HCT116 (cell line): ENCODE data around the gene CSNK1D. TPM values are rescaled to one million over a fixed set of nuclear protein-coding genes. Genes with fewer than 3 reads are reported as not detected.

ENCODE experiments used
- ATAC-seq: fragments of 200-7000 bp; cut with Tn5 transposase; 2 replicates; pipeline ENCODE4 v1.9.1; 2020; ENCODE audit warnings: mild to moderate bottlenecking, moderate library complexity
- BruUV-seq: library from RNA; stranded (reverse); fragments of 400-500 nt; replicated peaks from 2 replicates; lab custom pipeline; 2021; lab: Mats Ljungman, UMichigan
- CTCF ChIA-PET: fragments of 300-600 bp; sonication (Branson Sonifier 250); formaldehyde crosslinking; loops from one replicate; lab custom pipeline; 2021; ENCODE audit warnings: antibody characterized with exemption; lab: Charles Lee
- POLR2A ChIA-PET: fragments of 300-600, 350-600 bp; sonication (Branson Sonifier 250); formaldehyde crosslinking; loops from one replicate; lab custom pipeline; 2021; ENCODE audit warnings: antibody characterized with exemption; lab: Charles Lee
- RAD21 ChIA-PET, 2 experiments: fragments of 300-600 bp; sonication (Branson Sonifier 250); formaldehyde crosslinking; loops; one replicate each; lab custom pipeline; 2023; ENCODE audit warnings: low total read pairs in 2 of 2; ENCODE audit not compliant: uncharacterized antibody in 2 of 2, unreplicated experiment in 2 of 2, low non-redundant PET in 1 of 2; lab: Charles Lee
- DNase-seq: peaks from one replicate; pipeline ENCODE4 v3.0.0-alpha.2; 2010; ENCODE audit warnings: low read depth, low spot score
- H2AFZ ChIP-seq: fragments of 200-600 bp; shearing (Covaris generic), sonication (generic); 2 replicates; pipeline ENCODE4 v1.6.1; 2017; ENCODE audit warnings: low read depth, mixed run types, mixed read lengths, antibody characterized with exemption, low read length; ENCODE audit not compliant: poor library complexity, severe bottlenecking
- H3K27ac ChIP-seq: 2 replicates; pipeline ENCODE4 v1.5.1; 2012; ENCODE audit warnings: low read depth, low read length
- H3K27me3 ChIP-seq: fragments of 200-600 bp; sonication (generic); 2 replicates; pipeline ENCODE4 v1.6.1; 2016; ENCODE audit warnings: mixed run types, low read length, mixed read lengths; ENCODE audit not compliant: insufficient read depth
- H3K36me3 ChIP-seq, 2 experiments: fragments of 200-500 bp in 1 of 2; fragments of 200-600 bp in 1 of 2; sonication (Bioruptor generic) in 1 of 2; sonication (generic) in 1 of 2; 2 replicates each; pipeline versions ENCODE4 v1.5.1 to v1.6.1; 2014 to 2016; ENCODE audit warnings: low read length in 2 of 2, inconsistent platforms in 1 of 2, mixed read lengths in 1 of 2, mixed run types in 1 of 2; ENCODE audit not compliant: insufficient read depth in 2 of 2, control insufficient read depth in 1 of 2
- H3K4me1 ChIP-seq, 2 experiments: fragments of 200-600 bp in 1 of 2; sonication (generic) in 1 of 2; 2 replicates each; pipeline versions ENCODE4 v1.5.1 to v1.6.1; 2012 to 2017; ENCODE audit warnings: low read length in 2 of 2, inconsistent platforms in 1 of 2, mild to moderate bottlenecking in 1 of 2, mixed read lengths in 1 of 2, mixed run types in 1 of 2, moderate library complexity in 1 of 2; ENCODE audit not compliant: insufficient read depth in 2 of 2, control insufficient read depth in 1 of 2
- H3K4me2 ChIP-seq: fragments of 200-600 bp; sonication (generic); 2 replicates; pipeline ENCODE4 v1.6.1; 2017; ENCODE audit warnings: mixed run types, low read length, mixed read lengths
- H3K4me3 ChIP-seq, 2 experiments: fragments of 200-600 bp in 1 of 2; sonication (generic) in 1 of 2; replicated peaks in 1 of 2; 2 replicates each; pipeline ENCODE4 v1.5.1; 2011 to 2016; ENCODE audit warnings: low read length in 2 of 2, control low read depth in 1 of 2, low read depth in 1 of 2, mild to moderate bottlenecking in 1 of 2, mixed read lengths in 1 of 2, mixed run types in 1 of 2
- H3K79me2 ChIP-seq: fragments of 200-600 bp; sonication (generic); 2 replicates; pipeline ENCODE4 v1.6.1; 2017; ENCODE audit warnings: mild to moderate bottlenecking, mixed run types, low read length, moderate library complexity, mixed read lengths; ENCODE audit not compliant: insufficient read depth
- H3K9ac ChIP-seq: fragments of 200-600 bp; sonication (generic); 2 replicates; pipeline ENCODE4 v1.6.1; 2016; ENCODE audit warnings: low read length, mixed read lengths
- H3K9me2 ChIP-seq: fragments of 200-600 bp; sonication (generic), shearing (Covaris generic); 2 replicates; pipeline ENCODE4 v1.6.1; 2017; ENCODE audit warnings: mixed run types, mild to moderate bottlenecking, moderate library complexity; ENCODE audit not compliant: insufficient read depth
- H3K9me3 ChIP-seq, 2 experiments: fragments of 200-500 bp in 1 of 2; fragments of 200-600 bp in 1 of 2; sonication (Bioruptor generic) in 1 of 2; sonication (generic) in 1 of 2; 2 replicates each; pipeline ENCODE4 v1.6.1; 2014 to 2017; ENCODE audit warnings: low read length in 2 of 2, mixed read lengths in 2 of 2, inconsistent platforms in 1 of 2, low read depth in 1 of 2, mild to moderate bottlenecking in 1 of 2, mixed run types in 1 of 2, moderate library complexity in 1 of 2; ENCODE audit not compliant: control insufficient read depth in 1 of 2, insufficient read depth in 1 of 2
- H4K20me1 ChIP-seq: fragments of 200-600 bp; sonication (generic), shearing (Covaris generic); 2 replicates; pipeline ENCODE4 v1.6.1; 2017; ENCODE audit warnings: mixed run types, mild to moderate bottlenecking, moderate library complexity; ENCODE audit not compliant: insufficient read depth
- CBX3 ChIP-seq: IDR thresholded peaks from 2 replicates; pipeline ENCODE4 v1.6.1; 2012; ENCODE audit warnings: low read depth
- CEBPB ChIP-seq: IDR thresholded peaks from 2 replicates; pipeline ENCODE4 v1.6.1; 2012; ENCODE audit warnings: low read depth
- CTCF ChIP-seq, 3 experiments: fragments of 200-600 bp in 1 of 3; sonication (generic) in 1 of 3; IDR thresholded peaks in 2 of 3; conservative IDR thresholded peaks in 1 of 3; 2 replicates each; pipeline ENCODE4 v1.5.1; 2012 to 2017; ENCODE audit warnings: low read depth in 2 of 3, low read length in 2 of 3, antibody characterized with exemption in 1 of 3, borderline replicate concordance in 1 of 3, control low read depth in 1 of 3, mild to moderate bottlenecking in 1 of 3, mixed read lengths in 1 of 3, mixed run types in 1 of 3, moderate library complexity in 1 of 3; ENCODE audit not compliant: insufficient read depth in 1 of 3
- ELF1 ChIP-seq: IDR thresholded peaks from 2 replicates; pipeline ENCODE4 v1.6.1; 2012; ENCODE audit warnings: low read depth, borderline replicate concordance
- EZH2 ChIP-seq: fragments of 200-600 bp; sonication (generic); IDR thresholded peaks from 2 replicates; pipeline ENCODE4 v1.6.1; 2017; ENCODE audit warnings: antibody characterized with exemption, mixed run types
- EZH2phosphoT487 ChIP-seq: fragments of 200-600 bp; IDR thresholded peaks from 2 replicates; pipeline ENCODE4 v1.6.1; 2018; ENCODE audit warnings: antibody characterized with exemption, borderline replicate concordance
- FOSL1 ChIP-seq: IDR thresholded peaks from 2 replicates; pipeline ENCODE4 v1.6.1; 2012; ENCODE audit warnings: low read depth
- JUND ChIP-seq: IDR thresholded peaks from 2 replicates; pipeline ENCODE4 v1.6.1; 2012
- POLR2A ChIP-seq: IDR thresholded peaks from 2 replicates; pipeline ENCODE4 v1.7.0; 2011; ENCODE audit warnings: borderline replicate concordance; ENCODE audit not compliant: insufficient read depth, insufficient read length; ENCODE audit errors: extremely low read depth
- POLR2AphosphoS5 ChIP-seq: IDR thresholded peaks from 2 replicates; pipeline ENCODE4 v1.6.1; 2011; ENCODE audit warnings: mild to moderate bottlenecking, low read depth, low read length, moderate library complexity
- RAD21 ChIP-seq: IDR thresholded peaks from 2 replicates; pipeline ENCODE4 v1.6.1; 2012; ENCODE audit warnings: low read depth, mild to moderate bottlenecking
- REST ChIP-seq: IDR thresholded peaks from 2 replicates; pipeline ENCODE4 v1.6.1; 2012; ENCODE audit warnings: low read depth
- SP1 ChIP-seq: IDR thresholded peaks from 2 replicates; pipeline ENCODE4 v1.6.1; 2012; ENCODE audit warnings: low read depth
- SRF ChIP-seq: IDR thresholded peaks from 2 replicates; pipeline ENCODE4 v1.6.1; 2012; ENCODE audit warnings: low read depth
- TCF7L2 ChIP-seq: IDR thresholded peaks from 2 replicates; pipeline ENCODE4 v1.7.0; 2011; ENCODE audit warnings: borderline replicate concordance, inconsistent platforms; ENCODE audit not compliant: insufficient read depth, insufficient read length; ENCODE audit errors: extremely low read depth
- ZBTB33 ChIP-seq: IDR thresholded peaks from 2 replicates; pipeline ENCODE4 v1.6.1; 2011; ENCODE audit warnings: mild to moderate bottlenecking, low read length, moderate library complexity; ENCODE audit not compliant: insufficient replicate concordance; ENCODE audit errors: extremely low read depth
- ZFX ChIP-seq: fragments of 450-650 bp; IDR thresholded peaks from 2 replicates; pipeline ENCODE4 v1.6.1; 2017
- ZNF274 ChIP-seq: fragments of 200-500 bp; sonication (Bioruptor generic); IDR thresholded peaks from 2 replicates; pipeline ENCODE4 v1.6.1; 2014; ENCODE audit warnings: mild to moderate bottlenecking, low read depth, low read length, inconsistent platforms
- intact Hi-C: fragments of 100-400 bp; cut with micrococcal nuclease; formaldehyde crosslinking; loops from 2 replicates; pipeline ENCODE4 v1.10.0; 2022
- total RNA-seq: library from RNA; stranded (reverse); gene quantifications from one replicate; pipeline ENCODE4 v1.2.1, GENCODE V29; 2021; ENCODE audit not compliant: unreplicated experiment
- TF ChIP-seq, protein P1 (sequence below): IDR thresholded peaks from 2 replicates; pipeline ENCODE4 v1.6.1; 2012

Gene CSNK1D
- total RNA-seq, 1 experiment from 2014 or later: 176 TPM

DNA sequence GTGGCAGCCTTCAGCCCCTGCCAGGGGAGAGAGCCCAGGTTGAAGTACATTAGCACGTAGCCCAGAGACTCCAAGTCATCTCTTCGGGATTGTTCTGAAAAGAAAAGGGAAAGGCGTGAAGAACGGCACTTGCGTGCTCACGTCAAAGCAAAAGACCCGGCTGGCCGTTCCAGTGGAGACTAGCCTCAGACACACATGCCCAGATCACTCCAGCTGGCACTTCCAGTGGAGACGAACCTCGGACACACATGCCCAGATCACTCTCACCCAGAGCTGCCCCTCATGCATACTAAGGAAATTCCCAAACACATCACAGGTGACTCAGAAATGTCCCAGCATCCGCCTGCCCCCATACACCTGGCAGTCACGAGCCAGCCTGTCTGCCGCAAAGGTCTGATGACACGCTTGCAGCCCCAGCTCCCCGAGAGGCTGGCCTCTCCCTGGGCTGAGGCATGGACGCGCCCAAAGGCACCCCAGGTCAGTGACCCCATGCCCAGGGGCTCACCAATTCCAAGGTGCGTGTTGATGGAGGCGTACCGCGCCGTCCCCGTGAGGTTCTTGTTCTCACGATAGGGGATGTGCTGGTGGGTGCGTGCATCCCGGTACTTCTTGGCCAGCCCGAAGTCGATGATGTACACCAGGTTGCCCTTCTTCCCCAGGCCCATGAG lies 20.9 kb downstream of the CSNK1D start:
- Histone ChIP-seq H3K9me3 (no peaks in the 10 kb centered on the region), H3K4me1 (peaks cover under 1 to 13% of the 10 kb centered on the region in 2 experiments; a peak in 3 of 4 replicates), H3K79me2 (peaks cover 86% of the 10 kb centered on the region), H3K9me2 (no peaks in the 10 kb centered on the region), H3K4me2 (no peak overlapping the region)
- DNase-seq: no peak
- ATAC-seq: no peak
- CTCF ChIA-PET: no interaction called here
- no peak for TF ChIP-seq RAD21
- TF ChIP-seq ZFX: no peak
- TF ChIP-seq ELF1: no peak
- TF ChIP-seq, protein P1, sequence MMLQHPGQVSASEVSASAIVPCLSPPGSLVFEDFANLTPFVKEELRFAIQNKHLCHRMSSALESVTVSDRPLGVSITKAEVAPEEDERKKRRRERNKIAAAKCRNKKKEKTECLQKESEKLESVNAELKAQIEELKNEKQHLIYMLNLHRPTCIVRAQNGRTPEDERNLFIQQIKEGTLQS: no peak
- TF ChIP-seq CTCF (IDR thresholded peaks at IDR 0.05 in 2 of 3, conservative IDR thresholded peaks at IDR 0.05 in 1 of 3; ENCODE audit: borderline replicate concordance in 1 of 3, insufficient read depth in 1 of 3, low read depth in 2 of 3, low read length in 2 of 3): no peak
- TF ChIP-seq POLR2A: no peak
- TF ChIP-seq ZBTB33: no peak
- no peak for TF ChIP-seq SRF
- TF ChIP-seq SP1: no peak
- TF ChIP-seq EZH2phosphoT487: no peak
- no peak for TF ChIP-seq POLR2AphosphoS5
- TF ChIP-seq FOSL1: no peak
- no peak for TF ChIP-seq CBX3
- no peak for TF ChIP-seq EZH2
- TF ChIP-seq JUND: no peak
- TF ChIP-seq TCF7L2: no peak
- no peak for TF ChIP-seq REST
- TF ChIP-seq ZNF274: no peak
- TF ChIP-seq CEBPB: no peak
- TF ChIP-seq, all 23 proteins: peak for 0
- no peak overlapping the region for H3K4me3 ChIP-seq
- no peak overlapping the region for H2AFZ ChIP-seq
- ChIA-PET RAD21 (no interaction called here), POLR2A (no interaction called here)
- no peaks in the 10 kb centered on the region for H3K27me3 ChIP-seq
- H3K27ac ChIP-seq: no peak overlapping the region; the same call in 1 of the 2 replicates
- H3K36me3 ChIP-seq: peaks cover 65 to 86% of the 10 kb centered on the region in 2 experiments
- intact Hi-C loops: no loop called here
- H4K20me1 ChIP-seq: peaks cover 8% of the 10 kb centered on the region; the same call in 1 of the 2 replicates
- no peak overlapping the region for H3K9ac ChIP-seq
- no TSS peak for BruUV-seq
